ENCODE results near the gene ELMO1.

- TF ChIP-seq CTCF (conservative IDR thresholded peaks at IDR 0.05; ENCODE audit: low read depth in 2 of 2) (no peak), EZH2 (IDR thresholded peaks at IDR 0.05; ENCODE audit: low read depth, unreplicated experiment) (no peak)
Observed at GRCh38 chr7:37439653-37440026, 9.0 kb downstream of the ELMO1 start.

All from GM23338 (cell line).